Keratinocyte (primary cell): Measurements from ENCODE around the gene ZNF358. TPM values are rescaled to one million over a fixed set of nuclear protein-coding genes. Genes with fewer than 3 reads are reported as not detected.
A peak's percentile ranks its signal among the peaks of the same experiment; 100 is the strongest.

Experiments
- DNase-seq: peaks from one replicate; pipeline ENCODE4 v3.0.0-alpha.2; 2011; ENCODE audit warnings: low read depth, missing footprints, low spot score
- FAIRE-seq: peaks from 2 replicates; lab custom pipeline; 2011; peaks lifted over from hg19 to GRCh38; lab: Jason Lieb, UNC
- H2AFZ ChIP-seq: 2 replicates; pipeline ENCODE4 v1.6.0; 2012; ENCODE audit warnings: low read length, control low read depth, inconsistent platforms; ENCODE audit not compliant: control insufficient read depth
- H3K27ac ChIP-seq: 2 replicates; pipeline ENCODE4 v1.5.1; 2011; ENCODE audit warnings: low read length; ENCODE audit not compliant: control insufficient read depth, insufficient read depth
- H3K27me3 ChIP-seq: 3 replicates; pipeline ENCODE4 v1.6.0; 2011; ENCODE audit warnings: low read length; ENCODE audit not compliant: control insufficient read depth, insufficient read depth; ENCODE audit errors: extremely low read depth
- H3K36me3 ChIP-seq, 2 experiments: 2 replicates in 1 of 2; 3 replicates in 1 of 2; pipeline ENCODE4 v1.5.1; 2011; ENCODE audit warnings: low read length in 2 of 2, mild to moderate bottlenecking in 1 of 2; ENCODE audit not compliant: control insufficient read depth in 2 of 2, insufficient read depth in 2 of 2; ENCODE audit errors: extremely low read depth in 1 of 2
- H3K4me1 ChIP-seq: 3 replicates; pipeline ENCODE4 v1.5.1; 2011; ENCODE audit warnings: low read length; ENCODE audit not compliant: control insufficient read depth, insufficient read depth; ENCODE audit errors: extremely low read depth
- H3K4me2 ChIP-seq: 3 replicates; pipeline ENCODE4 v1.6.0; 2011; ENCODE audit warnings: low read depth, low read length; ENCODE audit not compliant: control insufficient read depth, insufficient read depth; ENCODE audit errors: extremely low read depth
- H3K4me3 ChIP-seq, 3 experiments: fragments of 200-600 bp in 1 of 3; sonication (generic) in 1 of 3; 2 replicates in 2 of 3; 3 replicates in 1 of 3; pipeline ENCODE4 v1.5.1; 2011 to 2016; ENCODE audit warnings: low read length in 3 of 3, mild to moderate bottlenecking in 3 of 3, control low read depth in 2 of 3, inconsistent platforms in 1 of 3, low read depth in 1 of 3, mixed read lengths in 1 of 3, mixed run types in 1 of 3, moderate library complexity in 1 of 3; ENCODE audit not compliant: control insufficient read depth in 2 of 3, insufficient read depth in 2 of 3; ENCODE audit errors: extremely low read depth in 1 of 3
- H3K79me2 ChIP-seq: 2 replicates; pipeline ENCODE4 v1.6.0; 2012; ENCODE audit warnings: low read length; ENCODE audit not compliant: control insufficient read depth, insufficient read depth
- H3K9ac ChIP-seq: 3 replicates; pipeline ENCODE4 v1.6.0; 2011; ENCODE audit warnings: low read length; ENCODE audit not compliant: control insufficient read depth, insufficient read depth; ENCODE audit errors: extremely low read depth
- H3K9me1 ChIP-seq: 3 replicates; pipeline ENCODE4 v1.6.0; 2011; ENCODE audit warnings: low read length; ENCODE audit not compliant: control insufficient read depth, insufficient read depth; ENCODE audit errors: extremely low read depth
- H3K9me3 ChIP-seq: 2 replicates; pipeline ENCODE4 v1.5.1; 2012; ENCODE audit warnings: low read depth, low read length; ENCODE audit not compliant: control insufficient read depth
- H4K20me1 ChIP-seq: 3 replicates; pipeline ENCODE4 v1.6.0; 2011; ENCODE audit warnings: low read length; ENCODE audit not compliant: control insufficient read depth, insufficient read depth; ENCODE audit errors: extremely low read depth
- CTCF ChIP-seq, 3 experiments: IDR thresholded peaks in 1 of 3; conservative IDR thresholded peaks in 1 of 3; optimal IDR thresholded peaks in 1 of 3; 2 replicates in 2 of 3; 3 replicates in 1 of 3; pipeline versions ENCODE3 to v1.5.1; 2011; ENCODE audit warnings: low read length in 3 of 3, mild to moderate bottlenecking in 3 of 3, moderate library complexity in 2 of 3, control low read depth in 1 of 3, inconsistent platforms in 1 of 3; ENCODE audit not compliant: insufficient read depth in 2 of 3; ENCODE audit errors: extremely low read depth in 1 of 3
- EZH2 ChIP-seq: IDR thresholded peaks from one replicate; pipeline ENCODE4 v1.6.1; 2012; ENCODE audit warnings: inconsistent platforms, mild to moderate bottlenecking, low read length, moderate library complexity
- dilution Hi-C: fragments of 300-500 bp; cut with MboI; formaldehyde crosslinking; loops from one replicate; pipeline ENCODE4 v1.7.0; 2020; ENCODE audit warnings: low sequenced_read_pairs; ENCODE audit not compliant: extremely low pct_ligation_motif_present
- polyA plus RNA-seq, 5 experiments: library from polyadenylated mRNA; depleted of rRNA in 3 of 5; stranded (reverse) in 3 of 5; stranded (forward) in 1 of 5; unstranded in 1 of 5; fragments of >200 nt; gene quantifications; 1 replicate in 1 of 5; 2 replicates in 3 of 5; 3 replicates in 1 of 5; pipeline versions ENCODE4 v1.2.1 to v1.2.3, GENCODE V29; 2011 to 2012; ENCODE audit warnings: missing spikeins in 2 of 5, low read depth in 1 of 5, low replicate concordance in 1 of 5

Gene ZNF358
- polyA plus RNA-seq, 1 donor (not counting 4 experiments of a cell fraction or from before 2014, with no cell fraction given), result 8.5 TPM

DNA sequence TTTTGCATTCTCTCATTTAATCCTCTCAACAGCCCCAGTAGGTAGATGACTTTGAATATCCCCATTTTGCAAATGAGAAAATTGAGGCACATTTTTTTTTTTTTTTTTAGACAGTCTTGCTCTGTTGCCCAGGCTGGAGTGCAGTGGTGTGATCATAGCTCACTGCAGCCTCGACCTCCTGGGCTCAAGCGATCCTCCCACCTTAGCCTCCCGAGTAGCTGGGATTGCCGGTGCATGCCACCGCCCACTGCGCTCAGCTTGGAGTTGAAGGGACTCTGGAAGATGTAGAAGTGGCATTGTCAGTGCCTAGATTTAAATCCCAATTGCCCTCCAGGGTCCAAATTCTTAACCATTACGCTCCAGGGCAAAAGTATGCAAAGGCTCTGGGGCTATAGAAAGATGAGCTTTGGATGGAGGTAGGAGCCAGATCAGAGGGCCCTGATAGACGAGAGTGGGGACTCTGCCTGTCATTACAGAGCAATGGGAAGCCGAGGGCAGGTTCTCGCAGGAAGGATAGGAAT lies 5.7 kb downstream of the ZNF358 start:
- H3K4me3 ChIP-seq, result peak overlapping the region in 2 of 3 experiments; percentile 75 to 91
- no peak for DNase-seq
- FAIRE-seq, result no peak

DNA sequence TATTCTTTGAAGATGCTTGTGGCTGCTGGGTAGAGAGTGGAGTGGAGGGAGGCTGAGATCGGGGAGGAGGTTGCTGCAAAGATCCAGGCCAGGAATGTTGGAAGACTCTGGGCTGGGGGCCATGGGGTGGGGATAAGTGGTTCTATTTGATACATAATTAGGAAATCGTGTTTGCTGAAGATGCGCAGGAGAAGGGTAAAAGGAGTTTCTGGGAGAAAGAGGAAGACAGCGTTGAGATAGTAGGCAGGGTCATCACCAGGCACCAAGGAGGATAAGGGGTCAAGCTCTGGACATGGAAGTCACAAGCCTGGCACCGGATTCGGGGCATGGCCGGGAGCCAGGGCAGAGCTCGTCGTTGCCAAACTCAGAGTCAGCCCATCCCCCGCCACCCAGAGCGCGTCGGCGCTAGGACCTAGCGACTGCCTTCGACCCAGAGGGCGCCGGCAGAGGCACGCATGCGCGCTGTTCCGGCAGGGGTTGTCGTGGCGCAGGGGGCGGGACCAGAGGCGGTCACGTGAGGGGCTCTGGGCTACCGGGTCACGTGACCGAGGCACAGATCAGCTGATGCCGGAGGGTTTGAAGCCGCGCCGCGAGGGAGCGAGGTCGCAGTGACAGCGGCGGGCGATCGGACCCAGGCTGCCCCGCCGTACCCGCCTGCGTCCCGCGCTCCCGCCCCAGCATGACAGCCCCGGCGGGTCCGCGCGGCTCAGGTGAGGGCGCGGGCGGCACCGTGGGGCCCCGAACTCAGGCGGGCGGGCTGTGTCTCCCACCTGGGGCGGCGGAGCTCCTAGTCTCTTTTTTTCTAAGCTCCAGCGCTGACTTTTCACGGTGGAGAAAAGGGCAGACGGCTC lies 6.4 kb downstream of the ZNF358 start, which contains the start of gene MCOLN1:
TSS of gene MCOLN1 (plus strand) at position 553 of the 851 bp plus-strand sequence. CDS start at position 680, 127 bp downstream.
- peak; percentile 53 for FAIRE-seq

More for the DNA sequence above, 5.7 kb downstream of the ZNF358 start:
- peak overlapping the region; percentile 94 for H2AFZ ChIP-seq
- peak overlapping the region; percentile 96 for H3K4me2 ChIP-seq
- H4K20me1 ChIP-seq, result no peaks in the 10 kb centered on the region
- H3K27me3 ChIP-seq, result no peaks in the 10 kb centered on the region
- dilution Hi-C loops, result no loop called here
- peak overlapping the region; percentile 43 for H3K27ac ChIP-seq
- peaks cover 12% of the 10 kb centered on the region for H3K4me1 ChIP-seq
- H3K9me3 ChIP-seq, result no peaks in the 10 kb centered on the region
- H3K36me3 ChIP-seq, result peaks cover 0 to 2% of the 10 kb centered on the region in 2 experiments
- no peaks in the 10 kb centered on the region for H3K79me2 ChIP-seq
- H3K9ac ChIP-seq, result peak overlapping the region; percentile 81
- H3K9me1 ChIP-seq, result no peaks in the 10 kb centered on the region
- TF ChIP-seq CTCF (optimal IDR thresholded peaks at IDR 0.05 in 1 of 3, IDR thresholded peaks at IDR 0.05 in 1 of 3, conservative IDR thresholded peaks at IDR 0.05 in 1 of 3; ENCODE audit: extremely low read depth in 1 of 3, insufficient read depth in 2 of 3, low read length in 3 of 3), result no peak
- no peak for TF ChIP-seq EZH2

More for the DNA sequence above, 6.4 kb downstream of the ZNF358 start, which contains the start of gene MCOLN1:
- TF ChIP-seq CTCF (optimal IDR thresholded peaks at IDR 0.05 in 1 of 3, IDR thresholded peaks at IDR 0.05 in 1 of 3, conservative IDR thresholded peaks at IDR 0.05 in 1 of 3; ENCODE audit: extremely low read depth in 1 of 3, insufficient read depth in 2 of 3, low read length in 3 of 3) (no peak), EZH2 (no peak)
- dilution Hi-C loops, result no loop called here
- peak; percentile 77 for DNase-seq
- Histone ChIP-seq H3K9ac (peak within 1 kb of the TSS; percentile 81), H3K4me3 (peak within 1 kb of the TSS; percentile 75 to 91 (median 78)), H3K27ac (peak within 1 kb of the TSS; percentile 43), H3K4me1 (peaks cover 12% of the 10 kb centered on the region), H3K36me3 (peaks cover 0 to 4% of the 10 kb centered on the region in 2 experiments), H3K27me3 (no peaks in the 10 kb centered on the region), H3K9me3 (no peaks in the 10 kb centered on the region), H3K9me1 (no peaks in the 10 kb centered on the region), H3K4me2 (peak within 1 kb of the TSS; percentile 96), H3K79me2 (no peaks in the 10 kb centered on the region), H4K20me1 (no peaks in the 10 kb centered on the region), H2AFZ (peak within 1 kb of the TSS; percentile 94)
